Measurements from ENCODE around the gene PEBP1.
"Not testable (repeated sequence)": the region's sequence is repeated elsewhere in the genome, so short reads cannot be mapped to it uniquely, and the experiment has no call there.

The PEBP1 gene

GRCh38 chr12:118135788-118136558, at the start of gene PEBP1:
Gene PEBP1, plus strand, starts transcription at chr12:118136124. Its CDS starts 86 bp downstream, at chr12:118136210.
- DNase-seq: peak; percentile 96

GRCh38 chr12:118089782-118090181, 46.1 kb upstream of the PEBP1 start:
- no peak for DNase-seq

GRCh38 chr12:118094039-118094438, 41.9 kb upstream of the PEBP1 start:
- no peak for DNase-seq

- no peak for DNase-seq
Observed at GRCh38 chr12:118098401-118098800, 37.5 kb upstream of the PEBP1 start.

- no peak for DNase-seq
Observed at GRCh38 chr12:118098911-118099671, 36.8 kb upstream of the PEBP1 start.

- DNase-seq: no peak
Observed at GRCh38 chr12:118101051-118101450, 34.9 kb upstream of the PEBP1 start.

GRCh38 chr12:118102070-118102469, 33.9 kb upstream of the PEBP1 start:
- no peak for DNase-seq

GRCh38 chr12:118102609-118103008, 33.3 kb upstream of the PEBP1 start:
- DNase-seq: no peak

- DNase-seq: peak; percentile 31
Observed at GRCh38 chr12:118103201-118103600, 32.7 kb upstream of the PEBP1 start.

- peak; percentile 36 for DNase-seq
Observed at GRCh38 chr12:118103601-118104382, 32.1 kb upstream of the PEBP1 start, which contains the start of gene VSIG10. Gene VSIG10, minus strand, starts transcription at chr12:118104011. Its CDS starts 340 bp downstream, at chr12:118103671.

- no peak for DNase-seq
Observed at GRCh38 chr12:118107011-118107410, 28.9 kb upstream of the PEBP1 start.

GRCh38 chr12:118107694-118108093, 28.2 kb upstream of the PEBP1 start:
- no peak for DNase-seq

- DNase-seq: no peak
Observed at GRCh38 chr12:118109088-118109487, 26.8 kb upstream of the PEBP1 start.

GRCh38 chr12:118119449-118119879, 16.5 kb upstream of the PEBP1 start:
- no peak for DNase-seq

- DNase-seq: peak; percentile 68
Observed at GRCh38 chr12:118120579-118121363, 15.2 kb upstream of the PEBP1 start.

GRCh38 chr12:118122264-118122663, 13.7 kb upstream of the PEBP1 start:
- DNase-seq: no peak

- no peak for DNase-seq
Observed at GRCh38 chr12:118124333-118124874, 11.5 kb upstream of the PEBP1 start.

GRCh38 chr12:118125743-118126118, 10.2 kb upstream of the PEBP1 start:
- DNase-seq: no peak

- no peak for DNase-seq
Observed at GRCh38 chr12:118126119-118126757, 9.7 kb upstream of the PEBP1 start.

GRCh38 chr12:118127867-118128266, 8.1 kb upstream of the PEBP1 start:
- no peak for DNase-seq

- not testable (repeated sequence) for DNase-seq
Observed at GRCh38 chr12:118129436-118129835, 6.5 kb upstream of the PEBP1 start.
